GM21619 (cell line): ENCODE data around the gene CYP4F3.
"Not testable (repeated sequence)": the region's sequence is repeated elsewhere in the genome, so short reads cannot be mapped to it uniquely, and the experiment has no call there.

Experiments
- ATAC-seq: cut with Tn5 transposase; IDR thresholded peaks from one replicate; pipeline ENCODE4 v1.9.1; 2021; ENCODE audit not compliant: unreplicated experiment

The CYP4F3 gene

GRCh38 chr19:15629003-15629880 lies 11.5 kb upstream of the CYP4F3 start:
- ATAC-seq: no peak

GRCh38 chr19:15631817-15632216 lies 8.9 kb upstream of the CYP4F3 start:
- ATAC-seq: no peak

GRCh38 chr19:15633082-15633835 lies 7.4 kb upstream of the CYP4F3 start:
- ATAC-seq: no peak

GRCh38 chr19:15634105-15634504 lies 6.6 kb upstream of the CYP4F3 start:
- no peak for ATAC-seq

GRCh38 chr19:15635016-15635805 lies 5.5 kb upstream of the CYP4F3 start:
- no peak for ATAC-seq

GRCh38 chr19:15636026-15636425 lies 4.7 kb upstream of the CYP4F3 start:
- no peak for ATAC-seq

GRCh38 chr19:15639596-15639995 lies 1.1 kb upstream of the CYP4F3 start:
- ATAC-seq: no peak

- ATAC-seq: no peak
These were observed 354 bp downstream of the CYP4F3 start for GRCh38 chr19:15640904-15641597.

- no peak for ATAC-seq
These were observed 1.3 kb downstream of the CYP4F3 start for GRCh38 chr19:15641901-15642491.

- no peak for ATAC-seq
These were observed 2.1 kb downstream of the CYP4F3 start for GRCh38 chr19:15642807-15643206.

GRCh38 chr19:15643387-15643786 lies 2.7 kb downstream of the CYP4F3 start:
- ATAC-seq: no peak

GRCh38 chr19:15644066-15644741 lies 3.5 kb downstream of the CYP4F3 start:
- ATAC-seq: no peak

- no peak for ATAC-seq
These were observed 4.1 kb downstream of the CYP4F3 start for GRCh38 chr19:15644816-15645215.

GRCh38 chr19:15649526-15649925 lies 8.8 kb downstream of the CYP4F3 start:
- ATAC-seq: no peak

- not testable (repeated sequence) for ATAC-seq
These were observed 9.4 kb downstream of the CYP4F3 start for GRCh38 chr19:15650123-15650522.

GRCh38 chr19:15651791-15652190 lies 11.1 kb downstream of the CYP4F3 start:
- no peak for ATAC-seq

- no peak for ATAC-seq
These were observed 12.0 kb downstream of the CYP4F3 start for GRCh38 chr19:15652559-15653278.

- ATAC-seq: no peak
These were observed 15.8 kb downstream of the CYP4F3 start for GRCh38 chr19:15656467-15656866.

GRCh38 chr19:15663247-15663646 lies 22.6 kb downstream of the CYP4F3 start:
- no peak for ATAC-seq
